Choroid plexus epithelial cell (primary cell): ENCODE data around the gene AP5Z1.

Source experiments
- DNase-seq: peaks from one replicate; pipeline ENCODE4 v3.0.0-alpha.2; 2010; ENCODE audit warnings: low read depth
- H3K4me3 ChIP-seq: 2 replicates; pipeline ENCODE4 v1.5.1; 2011; ENCODE audit warnings: low read depth, mild to moderate bottlenecking, control low read depth, low read length, moderate library complexity
- TF ChIP-seq, protein P1 (sequence below): conservative IDR thresholded peaks from 2 replicates; pipeline ENCODE4 v1.5.1; 2011; ENCODE audit warnings: low read depth, mild to moderate bottlenecking, control low read depth, inconsistent platforms, low read length, moderate library complexity

The AP5Z1 gene

DNA sequence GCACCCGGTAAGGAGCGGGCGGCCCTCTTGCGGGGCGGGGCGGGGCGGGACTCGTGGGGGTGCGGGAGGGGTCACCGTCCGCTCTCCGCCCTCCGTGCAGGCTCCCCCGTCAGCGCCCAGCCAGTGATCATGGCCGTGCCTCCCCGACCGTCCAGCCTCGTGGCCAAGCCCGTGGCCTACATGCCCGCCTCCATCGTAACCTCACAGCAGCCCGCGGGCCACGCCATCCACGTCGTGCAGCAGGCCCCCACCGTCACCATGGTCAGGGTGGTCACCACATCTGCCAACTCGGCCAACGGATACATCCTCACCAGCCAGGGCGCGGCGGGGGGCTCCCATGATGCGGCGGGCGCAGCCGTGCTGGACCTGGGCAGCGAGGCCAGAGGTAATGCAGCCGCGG lies 16.2 kb upstream of the AP5Z1 start:
- no peak for DNase-seq
- no peak overlapping the region for H3K4me3 ChIP-seq
- TF ChIP-seq, protein P1, sequence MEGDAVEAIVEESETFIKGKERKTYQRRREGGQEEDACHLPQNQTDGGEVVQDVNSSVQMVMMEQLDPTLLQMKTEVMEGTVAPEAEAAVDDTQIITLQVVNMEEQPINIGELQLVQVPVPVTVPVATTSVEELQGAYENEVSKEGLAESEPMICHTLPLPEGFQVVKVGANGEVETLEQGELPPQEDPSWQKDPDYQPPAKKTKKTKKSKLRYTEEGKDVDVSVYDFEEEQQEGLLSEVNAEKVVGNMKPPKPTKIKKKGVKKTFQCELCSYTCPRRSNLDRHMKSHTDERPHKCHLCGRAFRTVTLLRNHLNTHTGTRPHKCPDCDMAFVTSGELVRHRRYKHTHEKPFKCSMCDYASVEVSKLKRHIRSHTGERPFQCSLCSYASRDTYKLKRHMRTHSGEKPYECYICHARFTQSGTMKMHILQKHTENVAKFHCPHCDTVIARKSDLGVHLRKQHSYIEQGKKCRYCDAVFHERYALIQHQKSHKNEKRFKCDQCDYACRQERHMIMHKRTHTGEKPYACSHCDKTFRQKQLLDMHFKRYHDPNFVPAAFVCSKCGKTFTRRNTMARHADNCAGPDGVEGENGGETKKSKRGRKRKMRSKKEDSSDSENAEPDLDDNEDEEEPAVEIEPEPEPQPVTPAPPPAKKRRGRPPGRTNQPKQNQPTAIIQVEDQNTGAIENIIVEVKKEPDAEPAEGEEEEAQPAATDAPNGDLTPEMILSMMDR = no peak

GRCh38 chr7:4760952-4761351 lies 14.5 kb upstream of the AP5Z1 start:
- no peak overlapping the region for H3K4me3 ChIP-seq
- TF ChIP-seq, protein P1 = no peak
- no peak for DNase-seq

- no peak for DNase-seq
- no peak overlapping the region for H3K4me3 ChIP-seq
- TF ChIP-seq, protein P1 = no peak
These were observed 13.0 kb upstream of the AP5Z1 start for GRCh38 chr7:4762121-4763055.

GRCh38 chr7:4763091-4763793 lies 12.2 kb upstream of the AP5Z1 start:
- H3K4me3 ChIP-seq = no peak overlapping the region
- DNase-seq = no peak
- TF ChIP-seq, protein P1 = no peak

DNA sequence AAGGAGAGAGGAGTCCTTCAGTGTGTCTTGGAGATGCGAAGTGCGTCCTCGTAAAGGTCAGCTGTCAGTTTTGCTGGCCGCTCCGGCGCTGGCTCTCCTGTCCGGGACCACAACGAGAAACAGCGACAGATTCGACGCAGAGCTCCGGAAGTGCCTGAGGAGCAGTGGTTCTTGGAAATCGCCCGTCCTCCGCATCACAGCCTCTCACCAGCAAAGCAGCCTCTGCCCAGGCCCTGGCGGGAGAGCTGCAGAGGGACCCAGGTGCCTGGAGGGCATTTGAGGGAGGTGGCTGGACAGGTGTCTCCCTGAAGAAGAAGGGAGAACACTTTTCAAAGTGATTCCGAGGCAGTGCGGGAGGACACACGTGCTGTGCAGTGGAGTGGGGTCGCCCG lies 11.6 kb upstream of the AP5Z1 start:
- DNase-seq = no peak
- no peak overlapping the region for H3K4me3 ChIP-seq
- TF ChIP-seq, protein P1 = no peak

GRCh38 chr7:4764402-4765007 lies 10.9 kb upstream of the AP5Z1 start:
- no peak for DNase-seq
- TF ChIP-seq, protein P1 = no peak
- no peak overlapping the region for H3K4me3 ChIP-seq
